Activated T-cell treated with anti-CD3 and anti-CD28 coated beads, Interleukin-2, amount 50 U/mL, for 72 hours (primary cell): ENCODE data around the gene MAGI1. TPM values are rescaled to one million over a fixed set of nuclear protein-coding genes. Genes with fewer than 3 reads are reported as not detected.

Experiments
- ATAC-seq, 2 donors: fragments of 150-1000 bp; cut with Tn5 transposase; replicated peaks in 1 of 2; 2 replicates each; pipeline ENCODE4 v1.10.0; 2021; ENCODE audit warnings: moderate library complexity in 2 of 2, mild to moderate bottlenecking in 1 of 2
- DNase-seq, 2 donors: peaks; one replicate each; pipeline ENCODE4 v3.0.0; 2021 to 2022; ENCODE audit warnings: mixed read lengths in 1 of 2
- H3K27ac Mint-ChIP-seq: one replicate; pipeline ENCODE4 v1.8.0; 2022; ENCODE audit warnings: mild to moderate bottlenecking, moderate library complexity, mixed read lengths
- H3K27me3 Mint-ChIP-seq: one replicate; pipeline ENCODE4 v1.8.0; 2022; ENCODE audit warnings: low read depth, mixed read lengths
- H3K36me3 Mint-ChIP-seq, 2 donors: one replicate each; pipeline ENCODE4 v1.8.0; 2022; ENCODE audit warnings: mixed read lengths in 2 of 2, mild to moderate bottlenecking in 1 of 2; ENCODE audit not compliant: insufficient read depth in 2 of 2
- H3K4me1 Mint-ChIP-seq: one replicate; pipeline ENCODE4 v1.8.0; 2022; ENCODE audit warnings: low read depth, mixed read lengths
- H3K4me3 Mint-ChIP-seq, 2 donors: one replicate each; pipeline ENCODE4 v1.8.0; 2022; ENCODE audit warnings: mild to moderate bottlenecking in 2 of 2, mixed read lengths in 2 of 2, moderate library complexity in 2 of 2
- H3K9me3 Mint-ChIP-seq, 2 donors: one replicate each; pipeline ENCODE4 v1.8.0; 2022; ENCODE audit warnings: mixed read lengths in 2 of 2
- total RNA-seq, 2 donors: library from RNA; stranded (reverse); gene quantifications; one replicate each; pipeline ENCODE4 v1.2.3, GENCODE V29; 2022

The MAGI1 gene
- total RNA-seq, 2 donors from 2014 or later: 0.41 to 0.67 TPM

- ATAC-seq (no peak), DNase-seq (no peak)
- Mint-ChIP-seq H3K4me3 (no peak overlapping the region), H3K4me1 (no peaks in the 10 kb centered on the region), H3K27me3 (peaks cover 16% of the 10 kb centered on the region), H3K36me3 (no peaks in the 10 kb centered on the region), H3K27ac (no peak overlapping the region), H3K9me3 (no peaks in the 10 kb centered on the region)
Measured at GRCh38 chr3:65597952-65598413, 440.7 kb downstream of the MAGI1 start.

- Mint-ChIP-seq H3K4me3 (no peak overlapping the region), H3K27me3 (peaks cover 16% of the 10 kb centered on the region), H3K4me1 (no peaks in the 10 kb centered on the region), H3K9me3 (no peaks in the 10 kb centered on the region), H3K27ac (no peak overlapping the region), H3K36me3 (no peaks in the 10 kb centered on the region)
- ATAC-seq: no peak
- no peak for DNase-seq
Measured at GRCh38 chr3:65597226-65597951, 441.3 kb downstream of the MAGI1 start.

- no peak overlapping the region for H3K4me3 Mint-ChIP-seq
- no peaks in the 10 kb centered on the region for H3K36me3 Mint-ChIP-seq
- DNase-seq (no peak), ATAC-seq (no peak)
- H3K9me3 Mint-ChIP-seq: peaks cover 0 to 1% of the 10 kb centered on the region in 2 donors
- H3K27me3 Mint-ChIP-seq: peaks cover 16% of the 10 kb centered on the region
- no peaks in the 10 kb centered on the region for H3K4me1 Mint-ChIP-seq
- H3K27ac Mint-ChIP-seq: no peak overlapping the region
Measured at GRCh38 chr3:65596571-65597225, 442.0 kb downstream of the MAGI1 start.

GRCh38 chr3:65596029-65596300, 442.8 kb downstream of the MAGI1 start:
- no peak for DNase-seq
- peaks cover 16% of the 10 kb centered on the region for H3K27me3 Mint-ChIP-seq
- H3K27ac Mint-ChIP-seq: no peak overlapping the region
- no peak overlapping the region for H3K4me3 Mint-ChIP-seq
- no peaks in the 10 kb centered on the region for H3K4me1 Mint-ChIP-seq
- no peaks in the 10 kb centered on the region for H3K36me3 Mint-ChIP-seq
- ATAC-seq: no peak
- H3K9me3 Mint-ChIP-seq: peaks cover 0 to 5% of the 10 kb centered on the region in 2 donors

- H3K27me3 Mint-ChIP-seq: peaks cover 16% of the 10 kb centered on the region
- no peaks in the 10 kb centered on the region for H3K4me1 Mint-ChIP-seq
- no peak overlapping the region for H3K27ac Mint-ChIP-seq
- no peak overlapping the region for H3K4me3 Mint-ChIP-seq
- H3K9me3 Mint-ChIP-seq: peaks cover 2 to 5% of the 10 kb centered on the region in 2 donors
- DNase-seq (no peak), ATAC-seq (no peak)
- no peaks in the 10 kb centered on the region for H3K36me3 Mint-ChIP-seq
Measured at GRCh38 chr3:65595222-65596028, 443.3 kb downstream of the MAGI1 start.

- no peaks in the 10 kb centered on the region for H3K4me1 Mint-ChIP-seq
- no peak overlapping the region for H3K27ac Mint-ChIP-seq
- DNase-seq: no peak
- peaks cover 16% of the 10 kb centered on the region for H3K27me3 Mint-ChIP-seq
- H3K4me3 Mint-ChIP-seq: no peak overlapping the region
- H3K9me3 Mint-ChIP-seq: peaks cover 5 to 6% of the 10 kb centered on the region in 2 donors
- no peaks in the 10 kb centered on the region for H3K36me3 Mint-ChIP-seq
- ATAC-seq: no peak
Measured at GRCh38 chr3:65593780-65594752, 444.7 kb downstream of the MAGI1 start.

GRCh38 chr3:65591313-65591712, 447.4 kb downstream of the MAGI1 start:
- peaks cover 5 to 6% of the 10 kb centered on the region in 2 donors for H3K9me3 Mint-ChIP-seq
- H3K36me3 Mint-ChIP-seq: no peaks in the 10 kb centered on the region
- no peak overlapping the region for H3K4me3 Mint-ChIP-seq
- H3K27ac Mint-ChIP-seq: no peak overlapping the region
- peaks cover 10% of the 10 kb centered on the region for H3K27me3 Mint-ChIP-seq
- ATAC-seq (no peak), DNase-seq (no peak)
- no peaks in the 10 kb centered on the region for H3K4me1 Mint-ChIP-seq

GRCh38 chr3:65588884-65589283, 449.8 kb downstream of the MAGI1 start:
- Mint-ChIP-seq H3K4me3 (no peak overlapping the region), H3K9me3 (peaks cover 5 to 6% of the 10 kb centered on the region in 2 donors), H3K4me1 (no peaks in the 10 kb centered on the region), H3K27ac (no peak overlapping the region), H3K36me3 (no peaks in the 10 kb centered on the region), H3K27me3 (no peaks in the 10 kb centered on the region)
- ATAC-seq (no peak), DNase-seq (no peak)

- Mint-ChIP-seq H3K27ac (no peak overlapping the region), H3K36me3 (no peaks in the 10 kb centered on the region), H3K9me3 (peaks cover 5 to 6% of the 10 kb centered on the region in 2 donors), H3K4me3 (no peak overlapping the region), H3K4me1 (no peaks in the 10 kb centered on the region), H3K27me3 (no peaks in the 10 kb centered on the region)
- ATAC-seq (no peak), DNase-seq (no peak)
Measured at GRCh38 chr3:65587650-65588439, 450.9 kb downstream of the MAGI1 start.

GRCh38 chr3:65584913-65585312, 453.8 kb downstream of the MAGI1 start:
- H3K27me3 Mint-ChIP-seq: no peaks in the 10 kb centered on the region
- H3K27ac Mint-ChIP-seq: no peak overlapping the region
- ATAC-seq (no peak), DNase-seq (no peak)
- H3K4me3 Mint-ChIP-seq: no peak overlapping the region
- H3K9me3 Mint-ChIP-seq: peaks cover 1 to 2% of the 10 kb centered on the region in 2 donors
- no peaks in the 10 kb centered on the region for H3K36me3 Mint-ChIP-seq
- no peaks in the 10 kb centered on the region for H3K4me1 Mint-ChIP-seq

GRCh38 chr3:65584002-65584401, 454.7 kb downstream of the MAGI1 start:
- no peak for DNase-seq
- ATAC-seq: no peak
- Mint-ChIP-seq H3K4me1 (no peaks in the 10 kb centered on the region), H3K9me3 (peaks cover 0 to 1% of the 10 kb centered on the region in 2 donors), H3K27ac (no peak overlapping the region), H3K36me3 (no peaks in the 10 kb centered on the region), H3K27me3 (no peaks in the 10 kb centered on the region), H3K4me3 (no peak overlapping the region)

- no peak overlapping the region for H3K4me3 Mint-ChIP-seq
- DNase-seq: no peak
- no peaks in the 10 kb centered on the region for H3K27me3 Mint-ChIP-seq
- H3K9me3 Mint-ChIP-seq: peaks cover 0 to 1% of the 10 kb centered on the region in 2 donors
- H3K4me1 Mint-ChIP-seq: no peaks in the 10 kb centered on the region
- no peak for ATAC-seq
- H3K36me3 Mint-ChIP-seq: no peaks in the 10 kb centered on the region
- H3K27ac Mint-ChIP-seq: no peak overlapping the region
Measured at GRCh38 chr3:65583188-65583587, 455.5 kb downstream of the MAGI1 start.
